ENCODE data around the gene GADD45A.

Gene GADD45A

DNA sequence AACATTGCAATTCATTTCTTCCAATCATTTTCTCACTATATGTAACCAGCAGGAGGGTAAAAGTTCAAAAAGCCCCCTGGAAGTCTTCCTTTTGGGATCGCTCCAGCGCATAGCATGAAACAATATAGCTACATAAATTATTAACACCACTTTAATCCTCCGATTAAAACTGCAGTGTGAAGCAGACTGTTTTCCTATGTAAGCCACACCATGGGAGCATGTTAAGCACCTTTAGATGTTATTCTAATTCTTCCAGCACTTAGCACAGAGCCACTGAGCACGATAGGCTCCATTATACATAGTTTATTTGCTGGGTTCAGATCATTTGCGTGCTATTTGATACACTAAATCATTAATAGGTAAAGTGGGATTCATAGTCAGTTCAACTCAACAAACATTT is 18.4 kb upstream of the GADD45A start:
- ChIA-PET CTCF (interaction anchor here (0.6 kb wide), 1 partner anchor 975 kb away, joined by 4 read pairs; no protein-coding TSS in a partner anchor), POLR2A (ENCODE audit: low non-redundant PET) (no interaction called here)
- H3K27ac ChIP-seq: no peak overlapping the region
- DNase-seq (ENCODE audit: low spot score): no peak
- TF ChIP-seq, protein P1, sequence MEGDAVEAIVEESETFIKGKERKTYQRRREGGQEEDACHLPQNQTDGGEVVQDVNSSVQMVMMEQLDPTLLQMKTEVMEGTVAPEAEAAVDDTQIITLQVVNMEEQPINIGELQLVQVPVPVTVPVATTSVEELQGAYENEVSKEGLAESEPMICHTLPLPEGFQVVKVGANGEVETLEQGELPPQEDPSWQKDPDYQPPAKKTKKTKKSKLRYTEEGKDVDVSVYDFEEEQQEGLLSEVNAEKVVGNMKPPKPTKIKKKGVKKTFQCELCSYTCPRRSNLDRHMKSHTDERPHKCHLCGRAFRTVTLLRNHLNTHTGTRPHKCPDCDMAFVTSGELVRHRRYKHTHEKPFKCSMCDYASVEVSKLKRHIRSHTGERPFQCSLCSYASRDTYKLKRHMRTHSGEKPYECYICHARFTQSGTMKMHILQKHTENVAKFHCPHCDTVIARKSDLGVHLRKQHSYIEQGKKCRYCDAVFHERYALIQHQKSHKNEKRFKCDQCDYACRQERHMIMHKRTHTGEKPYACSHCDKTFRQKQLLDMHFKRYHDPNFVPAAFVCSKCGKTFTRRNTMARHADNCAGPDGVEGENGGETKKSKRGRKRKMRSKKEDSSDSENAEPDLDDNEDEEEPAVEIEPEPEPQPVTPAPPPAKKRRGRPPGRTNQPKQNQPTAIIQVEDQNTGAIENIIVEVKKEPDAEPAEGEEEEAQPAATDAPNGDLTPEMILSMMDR (conservative IDR thresholded peaks at IDR 0.05; ENCODE audit: low read depth): no peak

DNA sequence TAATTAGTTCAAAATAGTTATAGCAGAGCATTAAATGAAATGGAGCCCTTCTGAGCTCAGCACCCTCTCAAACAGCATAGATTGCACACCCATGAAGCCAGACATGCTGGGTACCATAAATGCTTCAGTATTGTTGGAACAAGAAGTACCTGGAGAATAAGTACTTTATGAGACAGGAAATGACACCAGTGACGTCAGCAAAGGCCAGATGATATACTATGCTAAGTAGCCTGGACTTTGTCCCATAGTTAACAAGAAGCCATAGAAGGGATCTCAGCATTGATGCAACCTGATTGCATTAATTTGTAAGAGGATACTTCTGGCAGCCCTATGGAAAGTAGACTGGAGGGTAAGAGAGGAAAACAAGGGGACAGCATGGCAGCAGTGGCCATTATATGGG is 16.3 kb upstream of the GADD45A start:
- CTCF ChIA-PET: no interaction called here
- no peak overlapping the region for H3K27ac ChIP-seq
- TF ChIP-seq, protein P1 (conservative IDR thresholded peaks at IDR 0.05; ENCODE audit: low read depth): no peak
- POLR2A ChIA-PET (ENCODE audit: low non-redundant PET): no interaction called here
- no peak for DNase-seq (ENCODE audit: low spot score)

DNA sequence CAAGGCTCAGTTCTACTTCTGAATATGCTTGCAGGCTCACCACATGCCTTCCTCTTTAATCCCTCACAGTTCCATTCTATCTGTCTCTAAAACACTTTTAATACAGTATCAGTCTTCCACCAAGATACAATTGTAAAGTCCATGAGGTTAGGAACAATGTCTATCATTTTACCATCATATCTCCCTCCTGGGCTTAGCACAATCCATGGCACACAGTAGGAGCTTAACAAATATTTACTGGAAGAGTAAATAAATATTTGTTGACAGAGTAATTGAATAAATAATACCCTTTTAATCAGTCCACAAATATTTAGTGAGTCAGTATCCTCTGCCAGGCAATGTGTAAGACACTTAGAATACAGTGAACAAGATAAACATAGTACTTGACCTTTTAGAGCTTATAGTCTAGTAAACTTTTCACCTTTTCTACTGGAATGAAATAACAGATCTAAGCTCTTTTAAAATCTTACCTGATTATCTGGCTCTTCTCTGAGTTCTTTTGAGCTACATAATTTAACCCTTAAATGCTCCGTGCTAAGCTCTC is 12.7 kb upstream of the GADD45A start:
- no peak for DNase-seq (ENCODE audit: low spot score)
- CTCF ChIA-PET: no interaction called here
- no peak overlapping the region for H3K27ac ChIP-seq
- POLR2A ChIA-PET (ENCODE audit: low non-redundant PET): no interaction called here
- TF ChIP-seq, protein P1 (conservative IDR thresholded peaks at IDR 0.05; ENCODE audit: low read depth): no peak

DNA sequence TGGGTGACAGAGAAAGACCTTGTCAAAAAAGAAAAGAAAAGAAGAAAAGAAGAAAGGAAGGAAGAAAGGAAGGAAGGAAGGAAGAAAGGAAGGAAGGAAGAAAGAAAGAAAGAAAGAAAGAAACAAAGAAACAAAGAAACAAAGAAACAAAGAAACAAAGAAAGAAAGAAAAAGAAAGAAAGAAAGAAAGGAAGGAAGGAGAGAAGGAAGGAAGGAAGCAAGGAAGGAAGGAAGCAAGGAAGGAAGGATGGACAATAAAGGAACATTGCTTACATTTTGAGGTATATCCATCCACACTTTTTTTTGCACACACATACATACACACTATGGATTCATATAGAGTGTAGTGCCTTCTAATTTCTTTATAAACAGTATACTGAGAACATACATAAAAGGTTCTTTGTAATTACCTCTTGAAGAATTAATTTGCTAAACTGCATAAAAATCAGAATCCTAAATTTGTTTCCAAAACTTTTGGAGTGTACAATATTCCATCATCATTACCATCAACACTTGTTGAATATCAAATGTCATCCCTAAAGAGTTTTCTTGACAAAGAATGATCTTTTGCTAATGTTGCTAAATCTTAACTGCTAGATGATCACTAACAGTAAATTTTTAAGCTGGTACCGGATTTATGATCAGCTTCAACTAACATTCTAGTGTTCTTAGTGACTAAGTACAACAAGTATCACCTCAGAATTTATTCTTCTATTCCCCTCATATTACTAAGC is 11.4 kb upstream of the GADD45A start:
- TF ChIP-seq, protein P1 (conservative IDR thresholded peaks at IDR 0.05; ENCODE audit: low read depth): no peak
- ChIA-PET POLR2A (ENCODE audit: low non-redundant PET) (no interaction called here), CTCF (no interaction called here)
- no peak for DNase-seq (ENCODE audit: low spot score)
- H3K27ac ChIP-seq: no peak overlapping the region

DNA sequence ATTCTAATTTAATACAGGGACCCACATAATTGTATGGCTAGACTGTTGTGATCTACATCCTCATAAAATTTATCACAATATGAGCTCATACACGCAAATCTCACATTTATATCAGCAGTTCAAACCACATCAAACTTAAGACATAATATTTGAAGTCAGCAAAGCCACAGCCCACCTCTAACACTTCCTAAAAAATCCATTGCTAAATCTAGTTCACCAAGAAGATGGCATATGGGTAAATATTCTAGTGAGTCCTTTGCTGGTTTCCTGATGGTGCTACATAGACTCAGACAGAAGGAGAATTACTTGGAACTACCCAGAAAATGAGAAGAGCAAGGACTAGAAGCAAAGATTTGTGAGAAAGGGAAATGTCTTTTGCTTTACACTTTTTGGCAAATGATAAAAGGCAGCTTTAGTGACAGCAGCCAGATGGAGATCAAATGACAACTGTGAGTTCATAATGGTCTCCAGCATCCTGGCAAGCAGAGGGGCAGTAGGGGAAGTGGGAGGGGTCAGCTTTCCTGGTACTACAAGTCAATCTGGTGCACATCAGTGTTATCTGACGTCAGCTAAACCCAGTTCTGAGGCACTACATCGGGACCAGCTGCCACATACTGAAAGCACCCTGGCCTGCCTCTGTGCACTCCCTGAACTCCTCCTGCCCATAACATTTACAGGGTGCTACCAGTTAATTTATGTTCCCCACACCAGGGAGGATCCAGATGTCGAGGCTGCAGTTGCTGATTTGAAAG is 10.6 kb upstream of the GADD45A start:
- H3K27ac ChIP-seq: no peak overlapping the region
- ChIA-PET POLR2A (ENCODE audit: low non-redundant PET) (no interaction called here), CTCF (interaction anchor here (1.0 kb wide), 1 partner anchor 114 kb away, joined by 4 read pairs; no protein-coding TSS in a partner anchor)
- TF ChIP-seq, protein P1 (conservative IDR thresholded peaks at IDR 0.05; ENCODE audit: low read depth): no peak
- DNase-seq (ENCODE audit: low spot score): no peak

DNA sequence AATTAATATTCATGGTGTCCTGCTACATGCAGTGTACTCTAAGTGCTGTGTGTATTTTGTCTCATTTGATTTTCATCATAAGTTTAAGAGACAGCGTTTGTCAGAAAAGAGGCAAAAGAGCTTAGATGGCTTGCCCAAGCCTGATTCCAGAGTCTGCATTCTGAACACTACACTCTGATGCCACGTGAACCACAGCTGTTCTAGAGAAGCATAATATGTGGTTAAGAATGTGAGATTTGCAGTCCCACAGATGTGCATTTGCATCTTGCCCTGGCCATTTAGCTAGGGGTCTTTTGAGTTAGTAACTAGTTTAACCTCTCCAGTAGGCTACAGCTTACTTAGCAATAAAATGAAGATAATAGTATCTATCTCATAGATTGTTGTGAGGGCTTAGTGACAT is 9.2 kb upstream of the GADD45A start:
- ChIA-PET POLR2A (ENCODE audit: low non-redundant PET) (no interaction called here), CTCF (interaction anchor here (0.5 to 0.6 kb wide), 2 partner anchors 146 to 157 kb away, joined by 3 read pairs; partner anchors contain the start of gene GNG12)
- TF ChIP-seq, protein P1 (conservative IDR thresholded peaks at IDR 0.05; ENCODE audit: low read depth): no peak
- DNase-seq (ENCODE audit: low spot score): no peak
- H3K27ac ChIP-seq: no peak overlapping the region
